Measurements from ENCODE around the gene P2RY2.

DNA sequence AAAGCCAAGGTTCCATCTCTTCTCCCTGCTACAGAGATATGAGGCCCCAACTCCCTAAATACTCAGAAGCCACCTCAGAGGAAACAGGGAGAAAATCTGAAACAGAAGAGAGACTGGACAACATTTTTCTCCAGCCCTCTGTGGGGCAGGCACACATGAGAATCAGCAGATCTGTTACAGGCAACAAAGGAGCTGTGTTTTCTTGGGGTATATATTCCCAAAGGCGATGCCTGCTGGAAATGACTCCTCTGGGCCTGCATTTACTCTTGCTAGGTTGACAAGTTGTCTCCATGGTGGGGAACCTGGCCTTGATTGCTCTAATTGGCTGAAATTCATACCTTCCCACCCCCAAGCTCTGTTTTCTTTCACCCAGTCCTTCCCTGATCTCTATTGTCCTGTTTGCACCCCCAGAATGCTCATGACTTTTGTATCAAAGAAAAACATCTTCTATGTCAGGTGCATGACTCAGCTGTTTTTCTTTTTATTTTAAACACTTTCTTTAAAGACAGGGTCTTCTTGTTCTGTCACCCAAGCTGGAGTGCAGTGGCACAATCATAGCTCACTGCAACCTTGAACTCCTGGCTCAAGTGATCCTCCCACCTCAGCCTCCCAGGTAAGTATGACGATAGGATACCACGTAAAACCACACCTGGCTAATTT lies 30.6 kb downstream of the P2RY2 start:
- TF ChIP-seq ZFP36 (IDR thresholded peaks at IDR 0.05; ENCODE audit: borderline replicate concordance, partially characterized antibody) (no peak), CEBPB (IDR thresholded peaks at IDR 0.05) (no peak), CHD2 (IDR thresholded peaks at IDR 0.05; ENCODE audit: low read length, partially characterized antibody) (no peak), SREBF2 (IDR thresholded peaks at IDR 0.05) (no peak), POLR2A (IDR thresholded peaks at IDR 0.05; ENCODE audit: low read length) (no peak), EP300 (IDR thresholded peaks at IDR 0.05) (no peak), MAFK (IDR thresholded peaks at IDR 0.05; ENCODE audit: partially characterized antibody) (peak; percentile 90), SMC3 (IDR thresholded peaks at IDR 0.05) (no peak), JUN (IDR thresholded peaks at IDR 0.05) (no peak), RAD21 (conservative IDR thresholded peaks at IDR 0.05 in 1 of 2, IDR thresholded peaks at IDR 0.05 in 1 of 2) (no peak)
- TF ChIP-seq, protein P1, sequence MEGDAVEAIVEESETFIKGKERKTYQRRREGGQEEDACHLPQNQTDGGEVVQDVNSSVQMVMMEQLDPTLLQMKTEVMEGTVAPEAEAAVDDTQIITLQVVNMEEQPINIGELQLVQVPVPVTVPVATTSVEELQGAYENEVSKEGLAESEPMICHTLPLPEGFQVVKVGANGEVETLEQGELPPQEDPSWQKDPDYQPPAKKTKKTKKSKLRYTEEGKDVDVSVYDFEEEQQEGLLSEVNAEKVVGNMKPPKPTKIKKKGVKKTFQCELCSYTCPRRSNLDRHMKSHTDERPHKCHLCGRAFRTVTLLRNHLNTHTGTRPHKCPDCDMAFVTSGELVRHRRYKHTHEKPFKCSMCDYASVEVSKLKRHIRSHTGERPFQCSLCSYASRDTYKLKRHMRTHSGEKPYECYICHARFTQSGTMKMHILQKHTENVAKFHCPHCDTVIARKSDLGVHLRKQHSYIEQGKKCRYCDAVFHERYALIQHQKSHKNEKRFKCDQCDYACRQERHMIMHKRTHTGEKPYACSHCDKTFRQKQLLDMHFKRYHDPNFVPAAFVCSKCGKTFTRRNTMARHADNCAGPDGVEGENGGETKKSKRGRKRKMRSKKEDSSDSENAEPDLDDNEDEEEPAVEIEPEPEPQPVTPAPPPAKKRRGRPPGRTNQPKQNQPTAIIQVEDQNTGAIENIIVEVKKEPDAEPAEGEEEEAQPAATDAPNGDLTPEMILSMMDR (IDR thresholded peaks at IDR 0.05), result no peak

Measured in A549 (cell line).